Measurements from ENCODE around the gene OGFR.
"Not testable (repeated sequence)": the region's sequence is repeated elsewhere in the genome, so short reads cannot be mapped to it uniquely, and the experiment has no call there.

The OGFR gene

GRCh38 chr20:62840244-62841197, 35.9 kb downstream of the OGFR start:
- DNase-seq (ENCODE audit: low read depth): no peak

DNA sequence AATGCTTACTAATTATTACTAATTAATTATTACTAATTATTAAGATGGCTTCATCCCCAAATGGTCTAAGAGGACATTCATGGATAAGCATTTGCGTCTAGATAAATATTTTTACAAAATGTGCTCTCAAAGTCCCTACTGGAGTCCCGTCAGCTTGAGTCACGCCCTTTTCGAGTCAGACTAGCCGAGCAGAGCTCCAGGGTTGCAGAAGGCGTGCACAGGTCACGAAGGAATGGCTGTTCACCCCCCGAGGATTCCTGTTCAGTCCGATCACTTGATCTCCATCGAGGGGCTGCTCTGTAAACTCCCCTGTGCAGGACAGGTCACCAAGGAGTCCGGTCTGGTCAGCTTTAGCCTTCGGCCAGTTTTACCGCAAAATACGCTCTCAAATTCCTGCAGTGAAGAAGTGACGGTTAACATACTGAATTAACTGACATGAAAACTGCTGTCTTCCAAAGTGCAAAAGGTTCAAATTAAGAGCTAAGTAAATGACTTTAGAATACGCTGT, 37.1 kb downstream of the OGFR start:
- DNase-seq (ENCODE audit: low read depth): no peak

DNA sequence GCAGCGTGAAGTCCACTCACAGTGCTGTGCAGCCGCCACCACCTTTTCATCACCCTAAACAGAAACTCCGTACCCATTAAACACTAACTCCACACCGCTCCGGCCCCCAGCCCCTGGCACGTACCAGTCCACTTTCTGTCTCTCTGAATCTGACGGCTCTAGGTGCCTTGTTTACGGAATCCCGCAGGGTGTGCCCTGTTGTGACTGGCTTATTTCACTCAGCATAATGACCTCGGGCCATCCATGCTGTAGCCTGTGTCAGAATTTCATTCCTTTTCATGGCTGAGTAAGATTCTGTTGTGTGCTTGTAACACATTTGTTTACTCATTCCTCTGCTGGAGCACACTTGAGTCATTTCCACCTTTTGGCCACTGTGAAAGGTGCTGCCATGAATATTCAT, 39.0 kb downstream of the OGFR start:
- no peak for DNase-seq (ENCODE audit: low read depth)

DNA sequence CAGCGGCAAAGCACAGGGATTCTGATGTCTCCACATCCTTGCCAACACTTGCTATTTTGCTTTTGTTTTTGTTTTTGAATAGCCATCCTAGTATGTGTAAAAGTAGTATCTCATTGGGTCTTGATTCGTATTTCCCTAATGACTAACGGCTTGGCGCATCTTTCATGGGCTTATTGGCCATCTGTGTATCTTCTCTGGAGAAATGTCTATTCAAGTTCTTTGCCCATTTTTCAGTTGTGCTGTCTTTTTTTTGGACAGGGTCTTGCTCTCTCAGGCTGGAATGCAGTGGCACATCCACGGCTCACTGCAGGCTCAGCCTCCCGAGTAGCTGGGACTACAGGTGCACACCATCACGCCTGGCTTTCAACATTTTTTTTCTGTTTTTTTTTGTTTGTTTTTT, 39.5 kb downstream of the OGFR start:
- no peak for DNase-seq (ENCODE audit: low read depth)

- no peak for DNase-seq (ENCODE audit: low read depth)
Observed at GRCh38 chr20:62845416-62846160, 41.0 kb downstream of the OGFR start.

DNA sequence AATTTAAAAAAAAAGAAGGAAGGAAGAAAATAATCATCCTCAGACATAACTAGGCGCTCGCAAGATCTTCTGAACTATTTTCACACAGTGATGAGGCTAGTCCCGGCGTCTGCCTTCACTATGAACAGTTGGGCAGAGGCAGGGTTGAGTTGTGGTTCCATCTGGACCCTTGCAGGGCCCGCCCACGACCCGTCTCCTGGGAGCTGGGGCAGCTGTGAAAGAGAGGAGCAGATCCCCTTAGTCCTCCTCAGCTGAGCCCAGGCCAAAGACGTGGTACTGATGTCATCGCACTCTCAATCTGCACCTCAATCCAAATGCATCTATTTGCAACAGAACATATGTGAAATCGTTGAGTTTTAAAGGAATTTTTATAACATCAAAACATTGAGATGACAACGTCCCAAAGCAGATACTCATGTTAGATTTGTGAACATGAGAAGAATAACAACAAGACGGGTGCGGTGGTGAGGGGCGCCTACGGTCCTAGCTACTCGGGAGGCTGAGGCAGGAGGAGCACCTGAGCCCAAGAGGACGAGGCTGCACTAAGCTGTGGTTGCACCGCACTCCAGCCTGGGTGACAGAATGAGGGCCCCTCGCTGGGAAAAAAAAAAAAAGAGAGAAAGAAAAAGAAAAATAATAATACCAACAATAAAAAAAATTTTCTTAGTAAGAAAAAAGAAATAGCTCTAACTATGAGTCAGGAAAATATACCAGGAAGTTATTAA, 41.7 kb downstream of the OGFR start:
- DNase-seq (ENCODE audit: low read depth): no peak

- not testable (repeated sequence) for DNase-seq (ENCODE audit: low read depth)
Observed at GRCh38 chr20:62848917-62849316, 44.3 kb downstream of the OGFR start.

GRCh38 chr20:62849431-62849830, 44.8 kb downstream of the OGFR start:
- DNase-seq (ENCODE audit: low read depth): no peak

GRCh38 chr20:62850333-62850974, 45.8 kb downstream of the OGFR start:
- no peak for DNase-seq (ENCODE audit: low read depth)

GRCh38 chr20:62852196-62852595, 47.6 kb downstream of the OGFR start:
- no peak for DNase-seq (ENCODE audit: low read depth)

GRCh38 chr20:62852841-62853240, 48.2 kb downstream of the OGFR start:
- no peak for DNase-seq (ENCODE audit: low read depth)

GRCh38 chr20:62853304-62853703, 48.7 kb downstream of the OGFR start:
- DNase-seq (ENCODE audit: low read depth): not testable (repeated sequence)

DNA sequence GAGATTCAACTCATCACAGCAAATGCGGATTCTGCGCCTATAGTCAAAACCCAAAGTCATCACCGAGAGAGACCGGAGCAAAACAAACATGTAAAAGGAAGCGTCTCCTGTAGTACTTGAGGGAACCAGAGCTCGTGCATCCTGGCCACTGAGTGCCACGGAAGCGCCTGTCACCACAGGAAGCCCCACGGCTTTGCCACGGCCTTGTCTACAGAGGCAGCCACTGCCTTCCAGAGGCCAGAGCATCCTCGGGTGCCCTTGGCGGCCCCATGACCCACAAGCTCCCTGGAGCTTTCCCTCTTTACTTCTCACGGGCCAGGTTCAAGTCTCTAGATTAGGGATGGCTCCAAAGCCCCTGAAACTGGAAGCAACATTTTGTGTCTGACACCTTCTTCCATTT, 49.5 kb downstream of the OGFR start:
- DNase-seq (ENCODE audit: low read depth): no peak

- no peak for DNase-seq (ENCODE audit: low read depth)
Observed at GRCh38 chr20:62855120-62855519, 50.5 kb downstream of the OGFR start.

GRCh38 chr20:62856931-62857619, 52.4 kb downstream of the OGFR start:
- DNase-seq (ENCODE audit: low read depth): no peak

DNA sequence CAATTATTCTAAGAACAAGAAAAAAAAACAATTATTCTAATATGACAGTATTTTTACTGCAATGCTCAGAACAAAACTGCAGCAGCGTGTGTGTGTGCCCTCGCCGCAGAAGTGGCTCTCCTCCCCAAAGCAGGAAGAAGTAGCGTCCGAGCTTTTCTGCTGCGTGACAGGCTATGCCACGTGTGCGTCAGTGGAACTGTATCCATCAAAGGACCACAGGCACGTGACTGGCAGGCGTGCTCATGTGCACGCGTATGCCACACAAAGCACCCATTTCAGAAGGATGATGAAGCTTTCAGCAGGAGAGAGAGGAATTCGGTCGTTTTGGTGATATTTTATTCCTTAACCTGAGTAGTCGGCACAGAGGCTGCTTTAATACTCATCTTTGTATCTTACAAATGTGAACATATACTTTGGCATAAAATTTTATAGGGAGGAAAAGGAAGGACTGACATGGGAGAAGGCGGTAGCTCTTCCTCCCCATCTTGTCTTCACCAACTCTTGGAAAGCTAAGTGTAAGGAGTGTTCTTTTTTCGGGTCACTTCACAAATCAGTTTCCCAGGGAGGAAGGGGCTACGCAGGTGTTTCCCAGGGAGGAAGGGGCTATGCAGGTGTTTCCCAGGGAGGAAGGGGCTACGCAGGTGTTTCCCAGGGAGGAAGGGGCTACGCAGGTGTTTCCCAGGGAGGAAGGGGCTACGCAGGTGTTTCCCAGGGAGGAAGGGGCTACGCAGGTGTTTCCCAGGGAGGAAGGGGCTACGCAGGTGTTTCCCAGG, 53.6 kb downstream of the OGFR start:
- no peak for DNase-seq (ENCODE audit: low read depth)

GRCh38 chr20:62859721-62860120, 55.1 kb downstream of the OGFR start:
- no peak for DNase-seq (ENCODE audit: low read depth)

GRCh38 chr20:62860391-62860923, 55.8 kb downstream of the OGFR start:
- no peak for DNase-seq (ENCODE audit: low read depth)

- peak; percentile 28 for DNase-seq (ENCODE audit: low read depth)
Observed at GRCh38 chr20:62860924-62861691, 56.5 kb downstream of the OGFR start.

Measured in activated T-helper 1 cell treated with Interleukin-2 at 50 U/mL for 16 hours (primary cell).